OCI-LY3 (cell line): ENCODE results near the gene KLC1.

Source experiments
- H2AFZ ChIP-seq: fragments of 200-600, 300-600 bp; shearing (Covaris generic); 2 replicates; pipeline ENCODE4 v1.6.0; 2014; ENCODE audit warnings: antibody characterized with exemption, low read depth, low read length
- H3K27ac ChIP-seq: fragments of 200-600, 300-600 bp; sonication (generic); 2 replicates; pipeline ENCODE4 v1.5.1; 2014; ENCODE audit warnings: mild to moderate bottlenecking, low read length, moderate library complexity, mixed read lengths
- H3K27me3 ChIP-seq: fragments of 200-600, 300-600 bp; sonication (generic); 2 replicates; pipeline ENCODE4 v1.6.1; 2014; ENCODE audit warnings: low read depth, low read length, mixed read lengths
- H3K36me3 ChIP-seq: fragments of 200-600, 300-600 bp; sonication (generic); replicated peaks from 2 replicates; pipeline ENCODE3; 2014; ENCODE audit warnings: low read depth, low read length, mixed read lengths
- H3K4me1 ChIP-seq: fragments of 300-600, 200-600 bp; sonication (generic); 2 replicates; pipeline ENCODE4 v1.6.1; 2014; ENCODE audit warnings: low read length, mixed read lengths
- H3K4me2 ChIP-seq: fragments of 200-600, 300-600 bp; sonication (generic); 2 replicates; pipeline ENCODE4 v1.6.1; 2014; ENCODE audit warnings: low read length, mixed read lengths
- H3K4me3 ChIP-seq: fragments of 300-600, 200-600 bp; sonication (generic); 2 replicates; pipeline ENCODE4 v1.5.1; 2014; ENCODE audit warnings: antibody characterized with exemption, mild to moderate bottlenecking, low read length, moderate library complexity
- H3K79me2 ChIP-seq: fragments of 300-600, 200-600 bp; shearing (Covaris generic); 2 replicates; pipeline ENCODE4 v1.6.1; 2014; ENCODE audit warnings: mild to moderate bottlenecking, low read length, mixed read lengths
- H3K9ac ChIP-seq: fragments of 300-600, 200-600 bp; shearing (Covaris generic); 2 replicates; pipeline ENCODE4 v1.6.0; 2014; ENCODE audit warnings: mild to moderate bottlenecking, low read length, moderate library complexity
- H3K9me3 ChIP-seq: fragments of 200-600, 300-600 bp; shearing (Covaris generic); 2 replicates; pipeline ENCODE4 v1.6.1; 2014; ENCODE audit warnings: low read length, mixed read lengths; ENCODE audit not compliant: insufficient read depth
- H4K20me1 ChIP-seq: fragments of 200-600, 300-600 bp; sonication (generic); 2 replicates; pipeline ENCODE4 v1.6.1; 2016; ENCODE audit warnings: low read length, mixed read lengths; ENCODE audit not compliant: insufficient read depth
- CTCF ChIP-seq: fragments of 200-600, 300-600 bp; sonication (generic); IDR thresholded peaks from 2 replicates; pipeline ENCODE4 v1.5.1; 2014; ENCODE audit warnings: antibody characterized with exemption, low read length, low read depth
- EZH2phosphoT487 ChIP-seq: fragments of 200-600 bp; shearing (Covaris generic); IDR thresholded peaks from 2 replicates; pipeline ENCODE4 v1.6.1; 2018; ENCODE audit warnings: antibody characterized with exemption, mixed run types, low read depth

The KLC1 gene

GRCh38 chr14:103621860-103622259 lies 7.2 kb upstream of the KLC1 start:
- peak overlapping the region; percentile 74 for H3K4me2 ChIP-seq
- peak overlapping the region; percentile 63 for H3K4me3 ChIP-seq

DNA sequence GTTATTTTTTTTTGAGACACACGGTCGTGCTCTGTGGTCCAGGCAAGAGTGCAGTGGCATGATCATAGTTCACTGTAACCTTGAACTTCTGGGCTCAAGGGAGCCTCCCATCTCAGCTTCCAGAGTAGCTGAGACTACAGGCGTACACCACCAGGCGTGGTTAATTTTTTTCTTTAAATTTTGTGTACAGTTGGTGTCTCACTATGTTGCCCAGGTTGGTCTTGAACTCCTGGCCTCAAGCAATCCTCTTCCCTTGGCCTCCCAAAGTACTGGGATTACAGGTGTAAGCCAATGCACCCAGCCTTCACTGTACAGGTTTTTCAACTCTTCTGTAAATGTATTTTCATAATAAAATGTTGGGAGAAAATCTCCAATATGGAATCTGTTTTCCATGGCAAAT lies 5.7 kb upstream of the KLC1 start:
- Histone ChIP-seq H2AFZ (no peak overlapping the region), H3K9ac (no peak overlapping the region), H3K4me1 (peaks cover 37% of the 10 kb centered on the region), H3K27ac (no peak overlapping the region), H3K9me3 (no peaks in the 10 kb centered on the region), H3K27me3 (no peaks in the 10 kb centered on the region), H3K36me3 (no peaks in the 10 kb centered on the region), H3K79me2 (no peaks in the 10 kb centered on the region), H3K4me3 (no peak overlapping the region), H3K4me2 (no peak overlapping the region), H4K20me1 (no peaks in the 10 kb centered on the region)
- TF ChIP-seq EZH2phosphoT487 (no peak), CTCF (no peak)

More at GRCh38 chr14:103621860-103622259, 7.2 kb upstream of the KLC1 start:
- Histone ChIP-seq H3K4me1 (peaks cover 31% of the 10 kb centered on the region), H2AFZ (peak overlapping the region; percentile 72; the same call in 1 of the 2 replicates), H3K27me3 (no peaks in the 10 kb centered on the region), H3K9me3 (no peaks in the 10 kb centered on the region), H3K79me2 (no peaks in the 10 kb centered on the region), H3K27ac (no peak overlapping the region), H3K36me3 (no peaks in the 10 kb centered on the region), H4K20me1 (no peaks in the 10 kb centered on the region), H3K9ac (peak overlapping the region; percentile 25; the same call in 1 of the 2 replicates)
- TF ChIP-seq EZH2phosphoT487 = no peak

DNA sequence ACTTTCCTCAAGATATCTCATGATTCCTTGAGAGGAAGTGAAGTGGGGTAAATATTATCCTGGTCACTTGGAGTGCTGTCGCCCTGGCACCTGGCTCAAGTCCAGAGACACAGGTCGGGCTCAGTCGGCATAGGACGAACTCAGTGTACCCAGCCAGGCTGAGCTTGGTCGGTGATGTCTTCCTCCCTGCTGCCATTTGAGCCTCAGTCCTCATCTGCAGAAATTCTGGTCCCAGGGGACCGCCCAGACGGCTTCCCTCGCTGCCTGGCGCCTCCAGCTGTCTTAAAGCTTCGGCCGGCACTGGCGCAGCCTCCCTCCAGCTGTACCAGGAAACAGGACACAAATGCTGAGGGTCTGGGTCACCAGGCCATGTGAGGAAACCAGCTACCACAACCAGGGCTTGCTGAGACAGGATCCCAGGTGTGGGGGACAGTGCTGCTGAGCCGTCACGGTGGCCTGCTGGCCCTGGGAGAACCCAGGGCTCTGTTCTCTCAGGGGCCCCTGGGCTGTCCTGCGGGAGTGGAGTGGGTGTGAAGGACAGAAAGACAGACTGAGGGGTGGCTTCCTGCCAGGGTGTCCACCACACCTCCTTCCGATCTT lies 5.0 kb upstream of the KLC1 start:
- H4K20me1 ChIP-seq = no peaks in the 10 kb centered on the region
- H3K9me3 ChIP-seq = no peaks in the 10 kb centered on the region
- H2AFZ ChIP-seq = no peak overlapping the region
- H3K4me2 ChIP-seq = no peak overlapping the region
- H3K4me3 ChIP-seq = no peak overlapping the region
- H3K9ac ChIP-seq = no peak overlapping the region
- H3K27ac ChIP-seq = no peak overlapping the region
- TF ChIP-seq CTCF (no peak), EZH2phosphoT487 (no peak)
- H3K4me1 ChIP-seq = peaks cover 38% of the 10 kb centered on the region
- H3K27me3 ChIP-seq = no peaks in the 10 kb centered on the region
- no peaks in the 10 kb centered on the region for H3K79me2 ChIP-seq
- no peaks in the 10 kb centered on the region for H3K36me3 ChIP-seq

GRCh38 chr14:103624860-103625259 lies 4.2 kb upstream of the KLC1 start:
- TF ChIP-seq CTCF (no peak), EZH2phosphoT487 (no peak)
- peak overlapping the region; percentile 9; the same call in 1 of the 2 replicates for H3K27ac ChIP-seq
- H2AFZ ChIP-seq = peak overlapping the region; percentile 86

More at GRCh38 chr14:103624860-103625259, 4.2 kb upstream of the KLC1 start:
- Histone ChIP-seq H3K79me2 (peaks cover 8% of the 10 kb centered on the region), H3K4me3 (peak overlapping the region; percentile 58), H3K36me3 (no peaks in the 10 kb centered on the region), H4K20me1 (peaks cover under 1% of the 10 kb centered on the region; the same call in 1 of the 2 replicates), H3K27me3 (no peaks in the 10 kb centered on the region), H3K4me1 (peaks cover 38% of the 10 kb centered on the region), H3K9ac (peak overlapping the region; percentile 30; the same call in 1 of the 2 replicates), H3K9me3 (no peaks in the 10 kb centered on the region), H3K4me2 (peak overlapping the region; percentile 85)
